ENCODE measurements around the gene ANKRD11.
"Not testable (repeated sequence)": the region's sequence is repeated elsewhere in the genome, so short reads cannot be mapped to it uniquely, and the experiment has no call there.

ANKRD11 gene

GRCh38 chr16:89476811-89477261, 13.5 kb downstream of the ANKRD11 start:
- no peak for FAIRE-seq

DNA sequence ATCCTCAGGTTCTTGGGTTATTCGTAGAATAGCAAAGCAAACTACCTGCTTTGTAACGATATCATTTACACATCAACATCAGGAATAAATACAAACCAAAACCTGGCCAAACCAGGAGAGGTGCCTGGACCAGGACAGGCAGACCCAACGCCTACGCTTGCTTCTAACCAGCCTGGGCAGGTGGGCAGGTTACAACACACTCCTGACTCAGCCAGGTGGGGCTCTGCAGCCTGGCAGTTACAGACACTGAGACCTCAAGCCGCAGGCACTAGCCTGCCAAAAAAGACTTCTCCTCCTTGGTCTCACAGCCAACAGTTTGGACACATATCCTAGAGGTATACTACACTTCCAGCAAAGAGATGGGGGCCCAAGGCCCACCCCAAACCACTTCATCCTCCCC, 14.0 kb downstream of the ANKRD11 start:
- no peak for FAIRE-seq

DNA sequence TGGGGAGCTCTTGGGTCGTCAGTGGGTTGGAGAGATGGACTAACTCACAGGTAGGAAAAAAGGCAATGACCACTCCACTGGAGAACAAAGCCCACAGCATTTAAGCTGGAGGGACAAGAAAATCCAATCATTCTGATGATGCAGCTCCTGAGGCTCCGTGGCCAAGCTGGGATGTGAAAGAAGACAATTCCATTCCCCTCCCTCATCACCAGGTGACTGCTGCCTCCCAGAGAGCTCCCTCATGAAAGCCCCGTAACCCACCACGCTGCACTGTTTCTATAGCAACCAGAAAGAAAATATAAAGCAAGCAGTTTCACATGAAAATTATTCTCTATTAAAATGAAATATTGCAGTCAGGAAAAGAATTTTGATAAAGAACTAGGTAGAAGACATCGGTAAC, 15.2 kb downstream of the ANKRD11 start:
- no peak for FAIRE-seq

DNA sequence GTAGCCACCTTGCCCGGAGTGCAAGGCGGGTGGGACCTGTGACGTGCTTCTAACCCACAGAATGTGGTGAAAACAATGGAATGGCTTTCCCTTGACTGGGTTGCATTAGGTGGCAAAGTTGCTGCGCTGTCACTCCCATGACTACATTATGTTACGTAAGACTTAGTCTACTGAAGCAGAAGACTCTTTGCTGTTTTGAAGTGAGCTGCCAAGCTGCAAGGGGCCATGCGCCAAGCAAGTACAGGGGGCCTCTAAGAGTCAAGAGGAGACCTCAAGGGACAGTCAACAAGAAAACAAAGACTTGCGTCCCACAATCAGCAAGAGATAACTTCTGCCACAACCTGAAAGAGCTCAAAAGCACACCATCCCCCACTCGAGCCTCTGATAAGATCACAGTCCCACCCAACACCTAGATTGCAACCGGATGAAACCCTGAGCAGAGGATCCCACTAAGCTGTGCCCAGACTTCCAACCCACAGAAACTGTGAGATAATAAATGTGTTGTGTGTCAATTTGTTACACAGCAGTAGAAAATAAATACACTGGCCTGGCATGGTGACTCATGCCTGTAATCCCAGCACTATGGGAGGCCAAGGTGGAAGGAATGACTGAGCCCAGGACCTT, 16.5 kb downstream of the ANKRD11 start:
- FAIRE-seq: no peak

GRCh38 chr16:89473136-89473712, 17.1 kb downstream of the ANKRD11 start:
- no peak for FAIRE-seq

DNA sequence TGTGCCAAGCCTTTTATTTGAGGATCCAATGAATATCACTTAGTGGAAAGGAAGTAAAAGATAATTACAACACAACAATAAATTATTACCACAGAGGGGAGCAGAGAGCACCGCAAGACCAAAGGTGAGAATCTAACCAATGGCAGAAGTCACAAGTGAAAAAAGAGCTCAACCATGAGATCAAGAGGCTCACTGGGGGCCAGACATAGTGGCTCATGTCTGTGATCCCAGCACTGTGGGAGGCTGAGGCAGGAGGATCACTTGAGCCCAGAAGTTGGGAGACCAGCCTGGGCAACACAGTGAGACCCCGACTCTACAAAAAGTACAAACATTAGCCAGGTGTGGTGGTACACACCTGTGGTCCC, 17.7 kb downstream of the ANKRD11 start:
- FAIRE-seq: no peak

DNA sequence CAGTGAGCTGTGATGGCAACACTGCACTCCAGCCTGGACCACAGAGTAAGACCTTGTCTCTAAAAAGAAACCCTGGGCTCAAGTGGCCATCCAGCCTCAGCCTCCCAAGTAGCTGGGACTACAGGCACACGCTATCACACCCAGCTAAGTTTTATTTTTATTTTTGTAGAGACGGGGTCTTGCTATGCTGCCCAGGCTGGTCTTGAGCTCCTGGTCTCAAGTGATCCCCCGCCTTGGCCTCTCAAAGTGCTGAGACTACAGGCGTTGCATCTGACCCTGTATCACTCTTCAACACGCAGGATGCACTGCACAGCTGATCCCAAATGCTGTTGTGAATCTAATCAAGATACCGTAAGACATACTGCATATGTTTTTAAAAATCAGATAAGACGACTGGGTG, 23.0 kb downstream of the ANKRD11 start:
- FAIRE-seq: no peak

- FAIRE-seq: no peak
Observed at GRCh38 chr16:89466920-89467319, 23.4 kb downstream of the ANKRD11 start.

GRCh38 chr16:89463312-89463711, 27.0 kb downstream of the ANKRD11 start:
- not testable (repeated sequence) for FAIRE-seq

DNA sequence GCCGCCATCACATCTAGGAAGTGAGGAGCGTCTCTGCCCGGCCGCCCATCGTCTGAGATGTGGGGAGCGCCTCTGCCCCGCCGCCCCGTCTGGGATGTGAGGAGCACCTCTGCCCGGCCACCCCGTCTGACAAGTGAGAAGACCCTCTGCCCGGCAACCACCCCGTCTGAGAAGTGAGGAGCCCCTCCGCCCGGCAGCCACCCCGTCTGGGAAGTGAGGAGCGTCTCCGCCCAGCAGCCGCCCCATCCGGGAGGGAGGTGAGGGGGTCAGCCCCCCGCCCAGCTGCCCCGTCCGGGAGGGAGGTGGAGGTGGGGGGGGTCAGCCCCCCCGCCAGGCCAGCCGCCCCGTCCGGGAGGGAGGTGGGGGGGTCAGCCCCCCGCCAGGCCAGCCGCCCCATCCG, 27.7 kb downstream of the ANKRD11 start:
- not testable (repeated sequence) for FAIRE-seq

DNA sequence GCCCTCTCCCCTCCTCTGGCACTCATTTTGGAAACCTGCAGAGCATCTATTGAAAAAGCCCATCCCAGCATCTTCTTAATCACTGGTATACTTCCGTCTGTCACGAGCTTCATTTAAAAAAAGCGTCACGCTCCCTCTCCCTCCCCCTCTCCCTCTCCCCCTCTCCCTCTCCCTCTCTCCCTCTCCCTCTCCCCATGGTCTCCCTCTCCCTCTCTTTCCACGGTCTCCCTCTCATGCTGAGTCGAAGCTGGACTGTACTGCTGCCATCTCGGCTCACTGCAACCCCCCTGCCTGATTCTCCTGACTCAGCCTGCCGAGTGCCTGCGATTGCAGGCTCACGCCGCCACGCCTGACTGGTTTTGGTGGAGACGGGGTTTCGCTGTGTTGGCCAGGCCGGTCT, 28.5 kb downstream of the ANKRD11 start:
- FAIRE-seq: not testable (repeated sequence)

- FAIRE-seq: no peak
Observed at GRCh38 chr16:89460556-89460955, 29.8 kb downstream of the ANKRD11 start.

DNA sequence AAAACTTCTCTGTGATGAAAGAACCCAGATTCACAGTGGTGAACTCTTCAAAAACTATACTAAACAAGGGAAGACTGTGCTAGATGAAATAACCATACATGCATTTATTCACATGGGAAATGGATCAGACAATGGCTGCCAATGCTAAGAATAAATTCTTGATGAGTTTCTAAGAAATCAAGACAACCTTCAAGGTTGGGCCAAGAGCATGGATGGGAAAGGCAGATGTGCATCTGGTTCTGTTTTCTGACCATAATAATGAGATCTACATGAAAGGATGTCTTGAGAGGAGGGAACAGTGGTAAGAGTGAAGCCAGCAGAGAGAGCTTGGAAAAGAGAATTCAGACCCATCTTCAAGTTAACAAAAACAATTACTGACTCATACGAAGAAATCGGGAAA, 31.4 kb downstream of the ANKRD11 start:
- no peak for FAIRE-seq

GRCh38 chr16:89458551-89458950, 31.8 kb downstream of the ANKRD11 start:
- no peak for FAIRE-seq

- no peak for FAIRE-seq
Observed at GRCh38 chr16:89456419-89456959, 33.9 kb downstream of the ANKRD11 start.

GRCh38 chr16:89455692-89456091, 34.7 kb downstream of the ANKRD11 start:
- FAIRE-seq: no peak

DNA sequence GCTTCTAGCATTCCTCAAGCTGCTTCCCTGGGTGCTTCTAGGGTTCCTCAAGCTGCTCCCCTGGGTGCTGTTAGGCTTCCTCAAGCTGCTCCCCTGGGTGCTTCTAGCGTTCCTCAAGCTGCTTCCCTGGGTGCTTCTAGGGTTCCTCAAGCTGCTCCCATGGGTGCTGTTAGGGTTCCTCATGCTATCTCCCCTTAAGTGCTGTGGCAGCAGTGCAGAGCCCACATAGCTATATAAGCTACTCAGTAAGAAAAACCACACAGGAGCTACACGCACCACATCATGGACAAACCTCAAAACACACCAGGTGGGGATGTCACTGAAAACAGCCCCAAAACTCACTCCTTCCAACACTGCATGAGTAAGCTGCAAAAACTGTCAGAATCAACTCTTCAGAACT, 35.2 kb downstream of the ANKRD11 start:
- FAIRE-seq: no peak

DNA sequence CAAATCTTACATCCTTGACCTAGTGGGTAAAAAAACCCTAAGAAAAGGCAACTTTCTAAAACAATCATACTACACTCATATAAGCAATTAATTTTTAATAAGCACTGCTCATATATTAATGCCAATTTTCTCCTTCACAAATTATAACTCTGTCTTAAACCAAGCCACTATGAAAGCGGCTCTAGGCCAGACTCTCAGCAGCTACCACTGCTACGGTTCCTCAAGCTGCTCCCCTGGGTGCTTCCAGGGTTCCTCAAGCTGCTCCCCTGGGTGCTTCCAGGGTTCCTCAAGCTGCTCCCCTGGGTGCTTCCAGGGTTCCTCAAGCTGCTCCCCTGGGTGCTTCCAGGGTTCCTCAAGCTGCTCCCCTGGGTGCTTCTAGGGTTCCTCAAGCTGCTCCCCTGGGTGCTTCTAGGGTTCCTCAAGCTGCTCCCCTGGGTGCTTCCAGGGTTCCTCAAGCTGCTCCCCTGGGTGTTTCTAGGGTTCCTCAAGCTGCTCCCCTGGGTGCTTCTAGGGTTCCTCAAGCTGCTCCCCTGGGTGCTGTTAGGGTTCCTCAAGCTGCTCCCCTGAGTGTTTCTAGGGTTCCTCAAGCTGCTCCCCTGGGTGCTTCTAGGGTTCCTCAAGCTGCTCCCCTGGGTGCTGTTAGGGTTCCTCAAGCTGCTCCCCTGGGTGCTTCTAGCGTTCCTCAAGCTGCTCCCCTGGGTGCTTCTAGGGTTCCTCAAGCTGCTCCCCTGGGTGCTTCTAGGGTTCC, 35.8 kb downstream of the ANKRD11 start:
- not testable (repeated sequence) for FAIRE-seq

GRCh38 chr16:89453501-89454321, 36.6 kb downstream of the ANKRD11 start:
- no peak for FAIRE-seq

- no peak for FAIRE-seq
Observed at GRCh38 chr16:89452925-89453324, 37.4 kb downstream of the ANKRD11 start.

GRCh38 chr16:89452241-89452640, 38.1 kb downstream of the ANKRD11 start:
- no peak for FAIRE-seq

GRCh38 chr16:89450537-89450936, 39.8 kb downstream of the ANKRD11 start:
- no peak for FAIRE-seq

GRCh38 chr16:89449726-89450335, 40.5 kb downstream of the ANKRD11 start:
- FAIRE-seq: no peak
